GM18517 (cell line): Measurements from ENCODE around the gene KIF25.

ENCODE experiments used
- ATAC-seq: cut with Tn5 transposase; IDR thresholded peaks from one replicate; pipeline ENCODE4 v1.9.1; 2021; ENCODE audit warnings: mild to moderate bottlenecking, moderate library complexity; ENCODE audit not compliant: unreplicated experiment

The KIF25 gene

GRCh38 chr6:168047841-168048723 is 50.6 kb downstream of the KIF25 start:
- no peak for ATAC-seq

GRCh38 chr6:168048724-168049025 is 51.2 kb downstream of the KIF25 start:
- no peak for ATAC-seq

- no peak for ATAC-seq
Observed at GRCh38 chr6:168049277-168049676, 51.8 kb downstream of the KIF25 start.

- no peak for ATAC-seq
Observed at GRCh38 chr6:168049706-168050224, 52.3 kb downstream of the KIF25 start.

- no peak for ATAC-seq
Observed at GRCh38 chr6:168050225-168050880, 52.9 kb downstream of the KIF25 start.

- ATAC-seq = no peak
Observed at GRCh38 chr6:168050881-168051586, 53.6 kb downstream of the KIF25 start.

GRCh38 chr6:168051648-168052047 is 54.2 kb downstream of the KIF25 start:
- ATAC-seq = no peak

- no peak for ATAC-seq
Observed at GRCh38 chr6:168052291-168052891, 54.9 kb downstream of the KIF25 start.

GRCh38 chr6:168053086-168053956 is 55.9 kb downstream of the KIF25 start:
- ATAC-seq = no peak

GRCh38 chr6:168053957-168054471 is 56.5 kb downstream of the KIF25 start:
- no peak for ATAC-seq

GRCh38 chr6:168054765-168055560 is 57.5 kb downstream of the KIF25 start:
- ATAC-seq = no peak

GRCh38 chr6:168055696-168056489 is 58.4 kb downstream of the KIF25 start:
- ATAC-seq = no peak

GRCh38 chr6:168056892-168057527 is 59.5 kb downstream of the KIF25 start:
- ATAC-seq = no peak

- ATAC-seq = no peak
Observed at GRCh38 chr6:168057836-168058235, 60.4 kb downstream of the KIF25 start.

GRCh38 chr6:168058691-168059551 is 61.5 kb downstream of the KIF25 start:
- no peak for ATAC-seq

- ATAC-seq = no peak
Observed at GRCh38 chr6:168060521-168060931, 63.1 kb downstream of the KIF25 start.
